Cortex of kidney (tissue), 1 donor: Measurements from ENCODE around the gene ABCC4.

Experiments used
- DNase-seq: peaks from one replicate; lab custom pipeline; 2025; lab: John Stamatoyannopoulos, UW

The ABCC4 gene

GRCh38 chr13:95039415-95039814 is 261.8 kb downstream of the ABCC4 start:
- DNase-seq: no peak

DNA sequence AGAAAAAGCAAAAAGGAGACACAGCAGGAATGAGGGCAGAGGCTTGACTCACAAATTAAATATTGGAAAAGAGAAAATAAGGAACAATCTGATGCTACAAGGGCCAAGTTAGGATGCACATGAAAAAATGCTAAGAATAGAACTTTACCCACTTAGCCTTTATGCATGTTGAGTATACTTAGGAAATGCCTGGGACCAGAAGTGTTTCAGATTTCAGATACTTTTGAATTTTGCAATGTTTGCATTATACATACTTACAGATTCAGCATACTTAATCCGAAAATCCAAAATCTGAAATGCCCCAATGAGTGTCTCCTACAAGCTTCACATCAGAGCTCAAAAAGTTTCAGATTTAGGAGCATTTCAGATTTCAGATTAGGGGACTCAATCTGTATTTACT is 262.3 kb downstream of the ABCC4 start:
- no peak for DNase-seq

DNA sequence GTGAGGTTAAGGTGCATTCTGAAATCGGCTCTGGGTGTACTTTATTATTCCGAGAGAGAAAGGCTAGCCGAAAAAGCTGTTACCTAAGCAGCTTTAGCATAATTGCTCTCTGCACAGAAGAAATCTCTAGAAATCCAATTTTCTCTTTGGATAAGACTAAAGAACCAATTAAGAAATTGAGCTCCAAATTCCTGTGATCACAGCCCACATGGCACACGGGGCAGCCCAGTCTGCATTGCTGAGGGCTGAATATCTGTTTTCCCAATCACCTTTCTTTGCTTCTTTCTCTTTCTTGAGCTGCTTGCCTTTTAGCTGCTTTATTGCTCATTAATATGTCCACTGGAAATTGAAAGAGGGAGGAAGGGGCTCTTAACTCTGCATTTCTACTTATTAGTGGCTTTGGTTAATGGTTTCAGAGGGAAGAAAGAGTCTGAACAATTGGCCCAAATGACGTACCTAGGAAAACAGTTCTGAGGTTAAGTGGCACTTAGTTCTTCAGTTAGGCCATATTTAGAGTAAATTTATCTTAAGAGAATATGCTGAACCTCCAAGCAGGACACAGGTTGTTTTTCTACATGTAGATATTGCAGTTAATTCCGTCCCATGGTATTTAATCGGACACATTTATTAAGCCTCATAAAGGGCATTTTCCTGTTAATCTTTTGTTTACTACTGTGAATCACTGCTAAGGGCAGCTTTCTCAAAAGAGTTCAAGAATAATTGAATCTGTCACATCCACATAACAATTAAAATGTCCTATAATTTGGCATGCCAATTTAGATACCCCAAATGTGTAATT is 265.7 kb downstream of the ABCC4 start:
- DNase-seq: no peak

DNA sequence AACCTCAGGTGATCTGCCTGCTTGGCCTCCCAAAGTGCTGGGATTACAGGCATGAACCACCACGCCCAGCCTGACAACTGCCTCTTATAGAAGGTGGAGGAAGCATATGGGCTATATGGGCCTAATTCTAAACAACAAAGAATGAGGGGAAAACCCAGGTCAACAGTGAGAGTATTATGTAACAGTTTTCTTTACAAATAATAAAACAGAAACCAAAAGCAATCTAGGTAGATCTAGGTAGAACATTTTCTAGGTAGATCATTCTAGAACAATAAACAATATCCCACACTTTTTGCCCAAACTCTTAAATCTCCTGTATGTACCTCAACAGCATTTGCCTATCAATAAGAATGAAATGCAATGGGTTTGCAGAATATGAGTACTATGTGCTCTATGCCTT is 267.4 kb downstream of the ABCC4 start:
- no peak for DNase-seq

- no peak for DNase-seq
Measured at GRCh38 chr13:95032121-95032520, 269.1 kb downstream of the ABCC4 start.

DNA sequence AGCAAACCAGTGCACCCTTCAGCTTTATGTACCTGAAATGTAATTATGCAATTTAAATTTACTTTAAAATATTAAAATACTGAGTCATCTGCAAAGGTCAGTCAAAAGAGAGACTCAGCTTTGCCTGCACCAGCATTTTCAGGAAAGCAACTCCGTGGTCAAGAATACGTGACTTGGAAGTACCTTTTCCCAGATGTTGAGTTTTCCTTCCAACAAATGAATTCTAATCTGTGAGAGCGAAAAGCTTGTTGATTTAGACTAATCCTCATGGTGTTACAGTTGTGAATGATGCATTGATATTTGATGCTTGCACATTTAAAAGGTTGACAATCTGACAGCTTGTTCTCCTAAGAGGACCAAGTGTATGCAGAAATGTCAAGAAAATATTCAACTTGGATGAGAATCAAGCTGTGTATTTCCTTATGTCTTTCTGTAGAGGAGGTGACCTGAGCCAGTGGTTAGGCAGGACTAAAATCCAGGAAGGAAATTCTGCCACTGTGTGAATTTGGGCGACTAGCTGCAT is 270.4 kb downstream of the ABCC4 start:
- no peak for DNase-seq

DNA sequence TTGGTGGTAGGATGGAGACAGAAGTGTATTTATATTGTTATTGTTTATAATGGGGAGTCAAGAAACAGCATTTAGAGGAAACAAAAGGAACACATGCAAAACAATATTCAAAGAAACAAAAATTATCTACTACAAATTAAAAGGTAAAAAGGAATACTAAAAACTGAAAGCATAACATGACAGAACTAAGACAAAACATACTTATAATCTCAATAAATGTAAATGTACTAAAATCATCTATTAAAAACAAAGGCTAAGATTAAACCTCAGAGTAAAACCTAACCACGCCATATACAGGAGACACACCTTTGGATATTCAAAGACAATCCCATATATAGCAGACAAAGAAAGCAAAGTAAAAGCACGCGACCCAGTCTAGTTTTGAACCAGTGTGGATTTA is 273.6 kb downstream of the ABCC4 start:
- no peak for DNase-seq

- DNase-seq: no peak
Measured at GRCh38 chr13:95025116-95025515, 276.1 kb downstream of the ABCC4 start.

- no peak for DNase-seq
Measured at GRCh38 chr13:95023405-95023804, 277.8 kb downstream of the ABCC4 start.

DNA sequence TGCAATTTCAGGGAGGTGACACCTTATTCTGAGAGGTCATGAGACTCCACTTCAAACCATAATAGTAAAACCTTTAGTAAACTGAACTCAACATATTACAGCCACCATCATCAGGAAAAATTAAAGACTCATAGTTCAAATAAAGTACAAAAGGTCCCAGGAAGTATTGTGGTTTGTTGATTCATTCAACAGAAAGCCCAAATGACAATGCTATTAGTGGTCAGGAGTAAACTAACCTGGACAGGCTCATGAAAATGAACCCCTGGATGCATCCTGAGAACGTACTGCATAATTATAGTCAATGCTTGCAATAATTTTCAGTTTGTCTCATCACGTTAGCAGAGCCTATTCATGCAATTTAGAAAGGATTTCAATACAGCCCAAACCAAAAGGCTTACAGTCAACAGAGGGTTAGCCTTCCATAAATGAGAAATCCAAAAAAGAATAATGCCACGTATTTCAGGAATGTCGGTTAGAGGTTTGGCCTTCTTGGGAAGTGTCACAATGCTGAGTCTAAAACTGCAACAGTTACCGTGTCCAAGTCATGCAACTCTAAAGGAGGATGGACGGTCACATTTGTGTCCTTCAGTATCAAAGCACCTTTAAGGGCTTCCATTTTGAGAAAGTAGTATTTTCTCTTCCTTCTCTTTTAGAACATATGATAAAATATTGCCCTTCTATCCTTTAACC is 280.8 kb downstream of the ABCC4 start:
- DNase-seq: no peak

DNA sequence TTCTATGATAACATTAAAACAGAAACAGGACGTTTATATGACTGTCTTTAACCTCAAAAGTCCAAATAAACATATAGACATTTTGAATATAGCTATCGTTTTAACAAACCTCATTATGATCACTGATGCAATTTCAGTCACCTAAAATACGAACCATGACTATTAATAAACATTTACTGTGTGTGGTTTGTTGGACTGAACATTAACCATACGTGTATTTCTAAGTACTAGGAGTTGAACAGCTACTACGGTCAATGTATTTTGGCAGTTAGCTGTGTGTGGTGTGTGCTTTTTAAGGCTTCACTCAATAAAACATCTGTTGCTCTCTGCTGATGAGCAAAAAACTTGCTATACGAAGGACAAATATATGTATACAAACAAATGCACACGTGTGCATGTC is 281.4 kb downstream of the ABCC4 start:
- no peak for DNase-seq

DNA sequence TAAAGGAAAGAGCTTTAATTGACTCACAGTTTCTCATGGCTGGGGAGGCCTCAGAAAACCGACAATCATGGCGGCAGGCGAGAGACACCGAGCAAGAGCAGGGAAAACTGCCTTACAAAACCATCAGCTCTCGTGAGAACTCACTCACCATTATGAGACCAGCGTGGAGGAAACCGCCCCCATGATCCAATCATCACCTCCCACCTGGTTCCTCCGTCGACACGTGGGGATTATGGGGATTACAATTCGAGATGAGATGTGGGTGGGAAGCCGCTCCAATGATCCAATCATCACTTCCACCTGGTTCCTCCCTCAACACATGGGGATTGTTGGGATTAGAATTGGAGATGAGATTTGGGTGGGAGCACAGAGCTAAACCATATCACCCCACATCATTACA is 293.9 kb downstream of the ABCC4 start:
- DNase-seq: no peak

- DNase-seq: no peak
Measured at GRCh38 chr13:95005300-95005699, 296.0 kb downstream of the ABCC4 start.

- no peak for DNase-seq
Measured at GRCh38 chr13:95003019-95003813, 298.0 kb downstream of the ABCC4 start.

- DNase-seq: no peak
Measured at GRCh38 chr13:95002126-95002525, 299.1 kb downstream of the ABCC4 start.

DNA sequence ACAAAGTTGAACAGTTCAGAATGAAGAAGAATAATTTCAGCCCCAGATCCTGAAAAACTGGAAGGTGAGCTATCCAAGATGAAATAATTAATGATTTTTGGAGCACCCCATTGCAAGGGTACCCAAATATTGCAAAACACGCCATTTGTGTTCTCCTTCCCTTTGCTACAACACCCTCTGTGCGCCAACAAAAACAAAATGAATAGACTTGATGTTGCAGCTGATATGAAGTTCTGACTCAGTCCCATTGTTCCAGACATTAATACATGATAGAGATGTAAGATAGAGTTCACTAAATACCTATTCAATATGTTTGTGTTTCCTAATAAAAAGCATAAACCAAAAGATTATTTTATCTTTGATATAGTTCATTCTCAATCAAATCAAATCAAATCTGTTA is 301.4 kb downstream of the ABCC4 start:
- no peak for DNase-seq

- no peak for DNase-seq
Measured at GRCh38 chr13:94997126-94997525, 304.1 kb downstream of the ABCC4 start.

- DNase-seq: no peak
Measured at GRCh38 chr13:94996445-94996844, 304.8 kb downstream of the ABCC4 start.

DNA sequence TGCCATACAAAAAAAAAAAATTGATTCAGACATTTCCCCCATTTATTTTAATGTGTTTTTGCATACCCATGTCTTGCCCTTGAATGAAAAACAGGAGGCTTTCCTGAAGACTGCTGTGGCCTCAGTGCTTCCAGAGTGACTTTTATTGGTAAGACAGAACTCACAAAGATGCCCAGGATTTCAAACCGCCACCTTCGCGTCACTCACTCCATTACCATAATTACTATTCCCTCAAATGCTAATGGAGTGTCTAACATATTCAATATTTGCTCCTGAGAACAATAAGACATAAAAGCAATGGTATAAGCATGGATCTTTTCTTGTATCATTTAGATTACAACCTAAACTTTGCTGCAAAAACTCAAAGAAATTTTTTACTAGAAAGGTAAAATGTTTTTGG is 306.7 kb downstream of the ABCC4 start:
- DNase-seq: no peak

DNA sequence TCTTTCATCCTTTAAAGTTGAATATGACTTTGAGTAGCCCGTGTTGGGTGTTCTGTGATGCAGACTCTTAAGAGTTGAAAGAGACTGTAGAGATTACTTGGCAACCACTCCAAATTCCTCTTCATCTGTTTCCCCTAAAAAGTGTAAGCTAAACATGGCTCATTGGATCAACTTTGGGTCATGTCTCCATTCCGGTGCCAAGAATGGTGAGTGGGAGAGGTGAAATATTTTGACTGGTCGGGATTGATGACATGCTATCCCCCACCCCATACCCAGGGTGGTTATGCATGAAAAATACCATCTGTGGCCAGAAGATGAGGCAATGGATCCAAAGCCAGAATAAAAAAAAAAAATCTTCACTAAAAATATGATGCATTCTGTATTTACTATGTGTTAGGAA is 307.6 kb downstream of the ABCC4 start:
- DNase-seq: no peak

GRCh38 chr13:94992036-94992960 is 309.0 kb downstream of the ABCC4 start:
- DNase-seq: no peak

GRCh38 chr13:94988654-94989053 is 312.6 kb downstream of the ABCC4 start:
- DNase-seq: no peak
